ENCODE measurements around the gene PAQR4.

DNA sequence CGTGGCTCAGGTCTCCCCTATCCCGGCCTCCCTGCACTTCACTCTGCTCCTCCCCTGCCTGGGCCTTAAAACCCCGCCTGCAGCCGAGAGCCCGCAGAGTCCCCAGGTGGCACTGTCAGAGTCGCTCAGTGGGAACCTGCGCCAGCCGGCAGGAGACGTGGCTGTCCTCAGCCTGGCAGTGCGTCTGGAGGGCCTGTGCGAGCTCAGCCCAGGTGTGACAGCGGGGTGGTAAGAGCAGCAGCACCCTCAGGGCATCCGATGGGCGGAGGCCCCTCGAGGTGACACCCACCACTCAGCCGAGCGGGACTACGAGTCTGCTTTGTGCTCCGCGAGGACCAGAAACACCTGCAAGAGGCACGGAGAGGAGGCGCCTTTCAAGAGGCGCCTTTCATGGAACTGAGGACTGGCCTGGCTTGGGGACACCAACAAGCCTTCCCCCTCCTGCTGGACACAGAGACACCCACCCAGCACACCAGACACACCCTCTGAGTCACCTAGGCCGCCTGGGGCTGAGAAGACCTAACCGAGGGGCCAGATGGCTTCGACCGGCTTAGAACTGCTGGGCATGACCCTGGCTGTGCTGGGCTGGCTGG lies 43.8 kb downstream of the PAQR4 start, which contains the start of gene CLDN9:
- TF ChIP-seq RCOR1 (IDR thresholded peaks at IDR 0.05; ENCODE audit: low read length) = no peak
- TF ChIP-seq, protein P1, sequence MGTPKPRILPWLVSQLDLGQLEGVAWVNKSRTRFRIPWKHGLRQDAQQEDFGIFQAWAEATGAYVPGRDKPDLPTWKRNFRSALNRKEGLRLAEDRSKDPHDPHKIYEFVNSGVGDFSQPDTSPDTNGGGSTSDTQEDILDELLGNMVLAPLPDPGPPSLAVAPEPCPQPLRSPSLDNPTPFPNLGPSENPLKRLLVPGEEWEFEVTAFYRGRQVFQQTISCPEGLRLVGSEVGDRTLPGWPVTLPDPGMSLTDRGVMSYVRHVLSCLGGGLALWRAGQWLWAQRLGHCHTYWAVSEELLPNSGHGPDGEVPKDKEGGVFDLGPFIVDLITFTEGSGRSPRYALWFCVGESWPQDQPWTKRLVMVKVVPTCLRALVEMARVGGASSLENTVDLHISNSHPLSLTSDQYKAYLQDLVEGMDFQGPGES (IDR thresholded peaks at IDR 0.05; ENCODE audit: low read depth, low read length) = no peak
- TF ChIP-seq JUND (IDR thresholded peaks at IDR 0.05) = no peak
- no peak for TF ChIP-seq RFX5 (IDR thresholded peaks at IDR 0.05; ENCODE audit: low read length)
- TF ChIP-seq, protein P2, sequence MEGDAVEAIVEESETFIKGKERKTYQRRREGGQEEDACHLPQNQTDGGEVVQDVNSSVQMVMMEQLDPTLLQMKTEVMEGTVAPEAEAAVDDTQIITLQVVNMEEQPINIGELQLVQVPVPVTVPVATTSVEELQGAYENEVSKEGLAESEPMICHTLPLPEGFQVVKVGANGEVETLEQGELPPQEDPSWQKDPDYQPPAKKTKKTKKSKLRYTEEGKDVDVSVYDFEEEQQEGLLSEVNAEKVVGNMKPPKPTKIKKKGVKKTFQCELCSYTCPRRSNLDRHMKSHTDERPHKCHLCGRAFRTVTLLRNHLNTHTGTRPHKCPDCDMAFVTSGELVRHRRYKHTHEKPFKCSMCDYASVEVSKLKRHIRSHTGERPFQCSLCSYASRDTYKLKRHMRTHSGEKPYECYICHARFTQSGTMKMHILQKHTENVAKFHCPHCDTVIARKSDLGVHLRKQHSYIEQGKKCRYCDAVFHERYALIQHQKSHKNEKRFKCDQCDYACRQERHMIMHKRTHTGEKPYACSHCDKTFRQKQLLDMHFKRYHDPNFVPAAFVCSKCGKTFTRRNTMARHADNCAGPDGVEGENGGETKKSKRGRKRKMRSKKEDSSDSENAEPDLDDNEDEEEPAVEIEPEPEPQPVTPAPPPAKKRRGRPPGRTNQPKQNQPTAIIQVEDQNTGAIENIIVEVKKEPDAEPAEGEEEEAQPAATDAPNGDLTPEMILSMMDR (IDR thresholded peaks at IDR 0.05) = no peak
- no peak for TF ChIP-seq RAD21 (IDR thresholded peaks at IDR 0.05; ENCODE audit: low read length)
- no peak for TF ChIP-seq ELF1 (IDR thresholded peaks at IDR 0.05)
- TF ChIP-seq NFIC (IDR thresholded peaks at IDR 0.05; ENCODE audit: borderline replicate concordance) = no peak
- TF ChIP-seq USF2 (IDR thresholded peaks at IDR 0.05; ENCODE audit: borderline replicate concordance, low read depth, low read length) = no peak
- TF ChIP-seq GABPA (IDR thresholded peaks at IDR 0.05; ENCODE audit: low read depth) = no peak

Measured in SK-N-SH (cell line).